Breast epithelium (tissue), 4 donors: ENCODE results near the gene PLTP. TPM values are rescaled to one million over a fixed set of nuclear protein-coding genes. Genes with fewer than 3 reads are reported as not detected.

ENCODE experiments used
- DNase-seq, 2 donors: peaks; one replicate each; pipeline ENCODE4 v3.0.0-alpha.2; 2019; ENCODE audit warnings: low spot score in 2 of 2
- H3K27ac ChIP-seq, 2 donors: fragments of 200-600 bp; sonication (generic) in 1 of 2; one replicate each; pipeline ENCODE4 v1.5.1; 2016 to 2019; ENCODE audit warnings: mild to moderate bottlenecking in 1 of 2
- H3K27me3 ChIP-seq, 2 donors: fragments of 200-600 bp; sonication (generic) in 1 of 2; one replicate each; pipeline versions ENCODE4 v1.5.1 to v1.6.0; 2017 to 2019; ENCODE audit warnings: control low read depth in 1 of 2, mild to moderate bottlenecking in 1 of 2
- H3K36me3 ChIP-seq: fragments of 200-600 bp; one replicate; pipeline ENCODE4 v1.5.1; 2019
- H3K4me1 ChIP-seq, 2 donors: fragments of 200-600 bp; sonication (generic); one replicate each; pipeline ENCODE4 v1.5.1; 2016 to 2019; ENCODE audit warnings: control low read depth in 1 of 2
- H3K4me3 ChIP-seq, 3 donors: fragments of 200-600 bp; sonication (generic); 1 replicate in 2 of 3; 2 replicates in 1 of 3; pipeline ENCODE4 v1.5.1; 2016 to 2019; ENCODE audit warnings: mild to moderate bottlenecking in 3 of 3, moderate library complexity in 2 of 3
- H3K9me3 ChIP-seq, 2 donors: fragments of 200-600 bp; sonication (generic) in 1 of 2; one replicate each; pipeline ENCODE4 v1.5.1; 2016 to 2019; ENCODE audit warnings: control low read depth in 1 of 2
- POLR2A ChIP-seq: fragments of 450-650 bp; IDR thresholded peaks from one replicate; pipeline ENCODE4 v1.6.1; 2016; ENCODE audit warnings: antibody characterized with exemption, mild to moderate bottlenecking, moderate library complexity
- POLR2AphosphoS5 ChIP-seq, 3 donors: sonication (generic); formaldehyde crosslinking; IDR thresholded peaks; one replicate each; pipeline ENCODE4 v1.6.1; 2017; ENCODE audit warnings: antibody characterized with exemption in 3 of 3
- intact Hi-C: fragments of 100-400 bp; cut with DNase I; formaldehyde crosslinking; loops from one replicate; pipeline ENCODE4 v1.15.1; 2023; ENCODE audit warnings: low total_unique reads
- total RNA-seq, 3 donors: library from RNA; depleted of rRNA; stranded (reverse); fragments of >200 nt; gene quantifications; one replicate each; pipeline ENCODE4 v1.1.0, GENCODE V29; 2016
- TF ChIP-seq, protein P1 (sequence below), 3 donors: fragments of 450-650 bp; IDR thresholded peaks; one replicate each; pipeline ENCODE4 v1.5.1; 2016 to 2017; ENCODE audit warnings: antibody characterized with exemption in 3 of 3, mild to moderate bottlenecking in 3 of 3, moderate library complexity in 3 of 3

The PLTP gene
- total RNA-seq, 3 donors from 2014 or later: 78.3 to 405 (median 100.0) TPM

DNA sequence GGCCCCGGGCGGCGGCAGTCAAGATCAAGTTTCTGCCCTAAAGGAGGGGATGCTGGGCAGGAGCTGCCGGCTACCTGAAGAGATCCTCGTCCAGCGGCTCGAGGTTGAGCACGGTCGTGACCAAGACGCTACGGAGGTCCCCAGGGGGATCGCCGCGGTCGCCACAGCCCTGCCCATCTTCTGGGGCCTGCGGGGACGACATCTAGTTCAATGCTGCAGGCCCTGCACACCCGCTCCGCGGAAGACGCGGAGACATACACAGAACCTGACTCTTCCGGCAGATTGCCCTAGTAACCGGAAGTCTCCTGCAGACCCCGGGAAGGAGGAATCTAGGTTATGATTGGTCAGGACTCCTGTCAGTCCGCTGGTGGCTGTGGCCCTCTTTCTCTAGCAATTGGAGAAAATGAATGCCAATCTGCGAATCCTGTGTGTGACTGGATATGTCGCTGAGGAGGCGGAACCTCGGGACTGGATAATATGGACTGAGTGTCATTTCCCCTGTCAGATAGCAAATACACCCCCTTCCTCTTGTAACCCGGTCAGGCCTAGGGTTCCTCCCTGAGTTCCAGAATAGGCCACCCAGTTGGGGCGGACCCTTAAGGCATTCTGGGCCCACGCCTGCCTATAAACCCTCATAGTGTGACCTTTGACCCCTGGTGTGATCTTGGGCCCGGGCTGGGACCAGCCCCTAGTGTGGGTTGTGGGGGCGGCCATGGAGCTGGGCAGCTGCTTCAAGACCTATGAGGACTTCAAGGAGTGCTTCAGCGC, 54.7 kb downstream of the PLTP start, which contains the start of the genes ACOT8 and ZSWIM3:
TSS of gene ACOT8 (minus strand) at position 279 of the 768 bp plus-strand sequence. CDS start at position 202, 77 bp downstream.
TSS of gene ZSWIM3 (plus strand) at position 501 of the 768 bp plus-strand sequence. CDS start at position 713, 212 bp downstream.
- peak; percentile 88 to 97 for DNase-seq
- H3K27ac ChIP-seq: peak within 1 kb of the TSS; percentile 81 to 86
- TF ChIP-seq POLR2AphosphoS5 (IDR thresholded peaks at IDR 0.05) (peak; percentile 6 to 73 (median 29)), POLR2A (peak; percentile 10)
- TF ChIP-seq, protein P1, sequence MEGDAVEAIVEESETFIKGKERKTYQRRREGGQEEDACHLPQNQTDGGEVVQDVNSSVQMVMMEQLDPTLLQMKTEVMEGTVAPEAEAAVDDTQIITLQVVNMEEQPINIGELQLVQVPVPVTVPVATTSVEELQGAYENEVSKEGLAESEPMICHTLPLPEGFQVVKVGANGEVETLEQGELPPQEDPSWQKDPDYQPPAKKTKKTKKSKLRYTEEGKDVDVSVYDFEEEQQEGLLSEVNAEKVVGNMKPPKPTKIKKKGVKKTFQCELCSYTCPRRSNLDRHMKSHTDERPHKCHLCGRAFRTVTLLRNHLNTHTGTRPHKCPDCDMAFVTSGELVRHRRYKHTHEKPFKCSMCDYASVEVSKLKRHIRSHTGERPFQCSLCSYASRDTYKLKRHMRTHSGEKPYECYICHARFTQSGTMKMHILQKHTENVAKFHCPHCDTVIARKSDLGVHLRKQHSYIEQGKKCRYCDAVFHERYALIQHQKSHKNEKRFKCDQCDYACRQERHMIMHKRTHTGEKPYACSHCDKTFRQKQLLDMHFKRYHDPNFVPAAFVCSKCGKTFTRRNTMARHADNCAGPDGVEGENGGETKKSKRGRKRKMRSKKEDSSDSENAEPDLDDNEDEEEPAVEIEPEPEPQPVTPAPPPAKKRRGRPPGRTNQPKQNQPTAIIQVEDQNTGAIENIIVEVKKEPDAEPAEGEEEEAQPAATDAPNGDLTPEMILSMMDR (IDR thresholded peaks at IDR 0.05): no peak
- peaks cover 0 to 17% of the 10 kb centered on the region in 2 donors for H3K4me1 ChIP-seq
- no peaks in the 10 kb centered on the region for H3K27me3 ChIP-seq
- no peaks in the 10 kb centered on the region for H3K36me3 ChIP-seq
- intact Hi-C loops: no loop called here
- peak within 1 kb of the TSS; percentile 78 to 92 (median 88) for H3K4me3 ChIP-seq
- no peaks in the 10 kb centered on the region for H3K9me3 ChIP-seq

DNA sequence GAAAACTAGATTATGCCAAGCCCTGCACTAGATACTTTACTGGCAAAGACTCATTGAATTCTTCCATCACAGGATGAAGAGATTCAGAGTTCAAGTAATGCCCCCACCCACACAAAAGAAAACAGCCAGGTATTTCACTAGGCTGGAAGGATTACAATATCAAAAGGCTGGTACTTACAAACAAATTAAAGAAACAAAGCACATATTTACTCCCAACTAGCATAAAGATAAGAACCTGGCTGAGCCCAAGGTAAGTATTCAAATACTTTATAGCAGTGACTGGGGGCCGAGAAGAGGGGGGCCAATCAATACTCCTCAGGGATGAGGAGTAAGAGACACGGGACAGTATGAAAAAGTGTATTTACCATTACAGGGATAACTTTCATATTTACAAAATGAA, 58.5 kb downstream of the PLTP start:
- H3K9me3 ChIP-seq: no peaks in the 10 kb centered on the region
- no peaks in the 10 kb centered on the region for H3K36me3 ChIP-seq
- H3K27ac ChIP-seq: no peak overlapping the region
- no peaks in the 10 kb centered on the region for H3K27me3 ChIP-seq
- no peak for DNase-seq
- H3K4me3 ChIP-seq: no peak overlapping the region
- TF ChIP-seq POLR2A (no peak), POLR2AphosphoS5 (IDR thresholded peaks at IDR 0.05) (no peak)
- TF ChIP-seq, protein P1 (IDR thresholded peaks at IDR 0.05): no peak
- H3K4me1 ChIP-seq: peaks cover 0 to 17% of the 10 kb centered on the region in 2 donors
- intact Hi-C loops: no loop called here

DNA sequence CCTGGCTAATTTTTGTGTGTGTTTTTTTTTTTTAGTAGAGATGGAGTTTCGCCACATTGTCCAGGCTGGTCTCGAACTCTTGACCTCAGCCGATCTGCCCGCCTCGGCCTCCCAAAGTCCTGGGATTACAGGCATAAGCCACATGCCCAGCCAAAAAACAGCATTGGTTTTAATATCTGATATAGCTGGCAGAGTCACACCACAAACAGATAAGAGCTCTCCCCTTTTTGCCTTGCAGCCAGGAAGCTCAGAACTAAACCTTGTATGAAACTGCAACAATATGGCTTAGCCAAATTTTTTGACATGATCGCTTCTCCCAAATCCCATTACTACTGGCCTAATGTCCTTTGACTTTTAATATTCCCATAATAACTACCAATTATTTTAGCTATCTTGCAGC, 59.6 kb downstream of the PLTP start:
- TF ChIP-seq POLR2A: no peak
- TF ChIP-seq, protein P1 (IDR thresholded peaks at IDR 0.05): no peak
- no peak for TF ChIP-seq POLR2AphosphoS5 (IDR thresholded peaks at IDR 0.05)
- H3K27ac ChIP-seq: no peak overlapping the region
- no peaks in the 10 kb centered on the region for H3K27me3 ChIP-seq
- no peak overlapping the region for H3K4me3 ChIP-seq
- H3K36me3 ChIP-seq: no peaks in the 10 kb centered on the region
- peaks cover 0 to 12% of the 10 kb centered on the region in 2 donors for H3K4me1 ChIP-seq
- intact Hi-C loops: no loop called here
- DNase-seq: no peak
- H3K9me3 ChIP-seq: no peaks in the 10 kb centered on the region

DNA sequence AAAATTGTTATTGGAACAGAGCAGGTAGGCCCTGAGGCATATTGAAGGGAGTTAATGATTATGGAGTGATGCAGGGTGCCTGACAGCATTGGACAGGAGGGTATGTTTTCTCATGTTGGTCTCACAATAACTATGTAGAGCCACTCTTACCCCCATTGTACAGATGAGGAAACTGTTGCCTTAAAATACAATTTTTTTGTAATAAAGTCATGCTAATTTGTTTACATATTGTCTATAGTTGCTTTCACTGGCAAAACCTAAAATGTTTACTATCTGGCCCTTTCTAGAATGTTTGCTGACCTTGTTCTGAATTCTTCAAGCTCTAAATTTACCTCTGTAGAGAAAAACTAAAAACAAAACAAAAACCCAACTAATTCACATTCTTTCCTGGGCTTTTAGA, 60.5 kb downstream of the PLTP start:
- intact Hi-C loops: no loop called here
- H3K4me3 ChIP-seq: no peak overlapping the region
- H3K9me3 ChIP-seq: no peaks in the 10 kb centered on the region
- no peaks in the 10 kb centered on the region for H3K36me3 ChIP-seq
- peaks cover 0 to 12% of the 10 kb centered on the region in 2 donors for H3K4me1 ChIP-seq
- TF ChIP-seq POLR2AphosphoS5 (IDR thresholded peaks at IDR 0.05) (no peak), POLR2A (no peak)
- no peaks in the 10 kb centered on the region for H3K27me3 ChIP-seq
- DNase-seq: no peak
- H3K27ac ChIP-seq: no peak overlapping the region

DNA sequence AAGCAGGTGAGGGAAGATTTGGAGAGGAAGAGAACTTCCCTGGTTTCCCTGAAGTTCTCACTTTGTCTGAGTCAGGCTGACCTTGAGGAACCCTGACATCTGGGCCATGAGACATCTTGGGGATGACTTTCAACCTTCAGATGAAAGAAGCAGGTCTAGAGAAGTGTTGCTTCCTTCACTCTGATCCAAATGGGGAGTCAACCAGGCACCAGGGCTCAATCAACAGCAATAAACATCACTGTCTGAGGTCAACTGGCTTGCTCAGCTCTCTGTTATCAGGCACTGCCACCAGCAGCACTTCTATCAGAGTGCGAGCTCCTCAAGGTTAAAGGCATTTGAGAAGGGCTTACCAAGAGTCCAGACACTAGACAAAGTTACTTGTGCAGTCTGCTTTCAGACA, 61.0 kb downstream of the PLTP start:
- intact Hi-C loops: no loop called here

More for the DNA sequence above, 61.0 kb downstream of the PLTP start:
- H3K27ac ChIP-seq: no peak overlapping the region
- no peak for DNase-seq
- no peaks in the 10 kb centered on the region for H3K9me3 ChIP-seq
- no peak overlapping the region for H3K4me3 ChIP-seq
- no peaks in the 10 kb centered on the region for H3K27me3 ChIP-seq
- peaks cover 0 to 12% of the 10 kb centered on the region in 2 donors for H3K4me1 ChIP-seq
- no peaks in the 10 kb centered on the region for H3K36me3 ChIP-seq
- TF ChIP-seq, protein P1 (IDR thresholded peaks at IDR 0.05): no peak
- no peak for TF ChIP-seq POLR2AphosphoS5 (IDR thresholded peaks at IDR 0.05)
- no peak for TF ChIP-seq POLR2A
